Endothelial cell (in vitro differentiated cells): ENCODE data around the gene FMN2. TPM values are rescaled to one million over a fixed set of nuclear protein-coding genes. Genes with fewer than 3 reads are reported as not detected.

Source experiments
- DNase-seq: peaks from one replicate; pipeline ENCODE4 v3.0.0; 2021; ENCODE audit warnings: low spot score
- H3K27ac Mint-ChIP-seq: one replicate; pipeline ENCODE4 v1.8.0; 2021; ENCODE audit warnings: mixed read lengths, inconsistent platforms; ENCODE audit not compliant: unreplicated experiment
- H3K27me3 Mint-ChIP-seq: one replicate; pipeline ENCODE4 v1.8.0; 2021; ENCODE audit warnings: mild to moderate bottlenecking, moderate library complexity, mixed read lengths, inconsistent platforms; ENCODE audit not compliant: unreplicated experiment
- H3K36me3 Mint-ChIP-seq: one replicate; pipeline ENCODE4 v1.8.0; 2021; ENCODE audit warnings: mild to moderate bottlenecking, low read depth, mixed read lengths, inconsistent platforms; ENCODE audit not compliant: unreplicated experiment
- H3K4me1 Mint-ChIP-seq: one replicate; pipeline ENCODE4 v1.8.0; 2021; ENCODE audit warnings: mild to moderate bottlenecking, mixed read lengths, inconsistent platforms; ENCODE audit not compliant: unreplicated experiment
- H3K4me3 Mint-ChIP-seq: one replicate; pipeline ENCODE4 v1.8.0; 2021; ENCODE audit warnings: mild to moderate bottlenecking, mixed read lengths, inconsistent platforms; ENCODE audit not compliant: unreplicated experiment
- H3K9me3 Mint-ChIP-seq: one replicate; pipeline ENCODE4 v1.8.0; 2021; ENCODE audit warnings: mixed read lengths, inconsistent platforms; ENCODE audit not compliant: unreplicated experiment
- total RNA-seq: library from RNA; stranded (reverse); fragmentation: NEBNext Ultra II Directional; extraction: Animal tissue kit (Norgen Biotek cat#: 25700); gene quantifications from one replicate; pipeline ENCODE4 v1.2.1, GENCODE V29; 2021; ENCODE audit not compliant: unreplicated experiment
- TF ChIP-seq, protein P1 (sequence below): fragments of 200-600 bp; sonication (generic); IDR thresholded peaks from one replicate; pipeline ENCODE4 v1.5.0; 2021; ENCODE audit warnings: antibody characterized with exemption; ENCODE audit not compliant: unreplicated experiment

The FMN2 gene
- total RNA-seq, 1 donor from 2014 or later = 2.6 TPM

DNA sequence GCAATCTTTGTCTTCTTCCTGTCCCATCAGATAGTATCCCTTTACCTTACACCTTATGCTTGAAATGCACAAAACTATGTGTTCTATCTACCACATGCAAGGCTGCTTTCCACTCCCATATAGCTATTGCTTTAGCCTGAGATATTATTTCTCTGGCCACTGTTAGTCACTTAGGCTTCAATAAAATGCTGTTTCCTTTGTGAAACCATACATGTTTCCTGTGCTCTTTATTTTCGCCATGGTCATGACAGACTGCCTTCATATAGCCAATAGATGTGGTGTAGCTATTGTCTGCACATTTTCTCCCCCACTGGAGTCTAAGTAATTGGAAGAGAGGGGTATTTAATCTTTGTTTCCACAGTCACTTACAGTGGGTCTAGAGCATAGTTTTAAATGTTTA lies 411.9 kb downstream of the FMN2 start:
- Mint-ChIP-seq H3K4me3 (no peak overlapping the region), H3K9me3 (no peaks in the 10 kb centered on the region), H3K27ac (no peak overlapping the region), H3K27me3 (no peaks in the 10 kb centered on the region), H3K4me1 (peaks cover 4% of the 10 kb centered on the region), H3K36me3 (no peaks in the 10 kb centered on the region)
- no peak for DNase-seq
- TF ChIP-seq, protein P1, sequence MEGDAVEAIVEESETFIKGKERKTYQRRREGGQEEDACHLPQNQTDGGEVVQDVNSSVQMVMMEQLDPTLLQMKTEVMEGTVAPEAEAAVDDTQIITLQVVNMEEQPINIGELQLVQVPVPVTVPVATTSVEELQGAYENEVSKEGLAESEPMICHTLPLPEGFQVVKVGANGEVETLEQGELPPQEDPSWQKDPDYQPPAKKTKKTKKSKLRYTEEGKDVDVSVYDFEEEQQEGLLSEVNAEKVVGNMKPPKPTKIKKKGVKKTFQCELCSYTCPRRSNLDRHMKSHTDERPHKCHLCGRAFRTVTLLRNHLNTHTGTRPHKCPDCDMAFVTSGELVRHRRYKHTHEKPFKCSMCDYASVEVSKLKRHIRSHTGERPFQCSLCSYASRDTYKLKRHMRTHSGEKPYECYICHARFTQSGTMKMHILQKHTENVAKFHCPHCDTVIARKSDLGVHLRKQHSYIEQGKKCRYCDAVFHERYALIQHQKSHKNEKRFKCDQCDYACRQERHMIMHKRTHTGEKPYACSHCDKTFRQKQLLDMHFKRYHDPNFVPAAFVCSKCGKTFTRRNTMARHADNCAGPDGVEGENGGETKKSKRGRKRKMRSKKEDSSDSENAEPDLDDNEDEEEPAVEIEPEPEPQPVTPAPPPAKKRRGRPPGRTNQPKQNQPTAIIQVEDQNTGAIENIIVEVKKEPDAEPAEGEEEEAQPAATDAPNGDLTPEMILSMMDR = no peak

DNA sequence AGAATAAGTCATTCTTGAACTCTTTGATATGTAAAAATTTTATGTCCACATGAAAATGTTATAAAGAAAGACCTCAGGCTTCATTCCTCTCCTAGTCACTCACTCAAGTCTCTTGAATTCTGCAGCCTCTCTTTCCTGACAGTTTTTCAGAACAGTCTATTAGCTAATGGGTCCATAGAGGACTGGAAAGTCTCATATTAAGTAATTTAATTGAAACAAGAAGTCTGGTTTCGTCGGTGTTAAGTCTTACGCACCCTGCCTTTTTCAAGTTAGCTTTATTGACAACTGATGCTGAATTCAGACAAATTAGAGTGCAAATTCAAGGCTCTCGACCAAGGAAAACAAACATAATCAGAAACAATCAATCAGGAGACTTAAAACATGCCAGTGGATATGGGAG lies 414.5 kb downstream of the FMN2 start:
- no peak overlapping the region for H3K27ac Mint-ChIP-seq
- H3K27me3 Mint-ChIP-seq = no peaks in the 10 kb centered on the region
- H3K4me3 Mint-ChIP-seq = no peak overlapping the region
- no peaks in the 10 kb centered on the region for H3K9me3 Mint-ChIP-seq
- TF ChIP-seq, protein P1 = no peak
- no peaks in the 10 kb centered on the region for H3K4me1 Mint-ChIP-seq
- no peaks in the 10 kb centered on the region for H3K36me3 Mint-ChIP-seq
- no peak for DNase-seq

DNA sequence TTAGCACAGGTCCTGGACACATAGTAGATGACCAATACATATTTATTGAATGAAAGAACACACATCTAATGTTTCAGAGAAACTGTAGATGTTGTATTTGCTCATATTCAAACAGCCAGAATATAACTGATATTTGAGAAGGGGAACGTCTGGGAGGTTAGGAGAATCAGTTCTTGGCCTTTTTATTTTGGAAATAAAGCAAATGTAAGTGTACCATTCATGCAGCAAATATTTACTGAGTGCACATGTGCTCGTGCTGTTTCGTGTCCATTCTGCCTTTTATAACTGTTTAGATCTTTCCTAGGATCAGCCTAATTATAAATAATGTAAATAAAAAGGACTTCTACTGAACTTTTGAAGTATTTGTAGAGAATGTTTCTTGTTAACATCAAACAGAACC lies 416.5 kb downstream of the FMN2 start:
- TF ChIP-seq, protein P1 = no peak
- H3K9me3 Mint-ChIP-seq = no peaks in the 10 kb centered on the region
- no peaks in the 10 kb centered on the region for H3K36me3 Mint-ChIP-seq
- H3K27ac Mint-ChIP-seq = no peak overlapping the region
- H3K4me1 Mint-ChIP-seq = no peaks in the 10 kb centered on the region
- no peak overlapping the region for H3K4me3 Mint-ChIP-seq
- H3K27me3 Mint-ChIP-seq = no peaks in the 10 kb centered on the region
- no peak for DNase-seq

DNA sequence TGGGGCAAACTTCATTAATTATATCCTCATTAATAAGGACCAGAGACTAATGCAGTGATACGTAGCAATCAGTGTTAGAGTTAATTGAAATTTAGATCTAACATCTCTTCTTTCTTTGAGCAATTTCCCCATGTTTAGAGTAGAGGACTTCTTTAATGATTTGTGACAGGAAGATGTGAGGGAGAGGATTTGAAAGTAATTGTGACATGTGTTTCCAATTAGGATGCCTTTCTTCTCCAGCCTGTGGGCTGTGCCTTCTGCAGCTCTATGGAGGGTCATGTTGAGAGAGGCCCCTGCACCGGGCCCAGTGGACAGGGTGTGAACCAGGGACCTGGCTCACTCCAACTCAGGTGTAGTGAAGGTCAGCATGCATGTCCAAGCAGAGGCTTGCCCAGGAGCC lies 417.3 kb downstream of the FMN2 start:
- Mint-ChIP-seq H3K27me3 (no peaks in the 10 kb centered on the region), H3K9me3 (no peaks in the 10 kb centered on the region), H3K4me1 (no peaks in the 10 kb centered on the region), H3K36me3 (no peaks in the 10 kb centered on the region), H3K4me3 (no peak overlapping the region), H3K27ac (no peak overlapping the region)
- DNase-seq = no peak
- TF ChIP-seq, protein P1 = no peak

DNA sequence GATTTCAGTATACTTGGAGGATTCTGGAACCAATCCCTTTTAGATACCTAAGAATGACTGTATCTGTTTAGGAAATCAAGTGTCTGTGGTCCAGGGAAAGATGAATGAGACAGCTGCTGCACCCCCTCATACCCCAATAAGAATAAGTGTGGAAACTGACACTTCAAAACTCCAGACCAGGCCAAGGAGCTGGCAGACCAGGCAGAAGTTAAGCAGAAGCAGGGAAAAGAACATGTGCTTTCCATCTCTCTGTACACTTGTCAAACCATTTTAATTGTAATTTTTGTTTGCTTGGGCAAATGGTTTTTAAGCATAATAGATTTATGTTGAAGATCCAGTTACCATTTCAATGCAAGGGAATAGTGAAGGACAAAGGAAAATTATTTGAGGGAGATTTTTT lies 420.1 kb downstream of the FMN2 start:
- Mint-ChIP-seq H3K27ac (no peak overlapping the region), H3K9me3 (no peaks in the 10 kb centered on the region), H3K36me3 (no peaks in the 10 kb centered on the region), H3K4me3 (no peak overlapping the region), H3K4me1 (no peaks in the 10 kb centered on the region), H3K27me3 (peaks cover 1% of the 10 kb centered on the region)
- DNase-seq = no peak
- TF ChIP-seq, protein P1 = no peak
